HG02884 (cell line): ENCODE data around the gene MMP14.
"Not testable (repeated sequence)": the region's sequence is repeated elsewhere in the genome, so short reads cannot be mapped to it uniquely, and the experiment has no call there.

Experiments used
- ATAC-seq: cut with Tn5 transposase; IDR thresholded peaks from one replicate; pipeline ENCODE4 v1.9.1; 2021; ENCODE audit warnings: mild to moderate bottlenecking, moderate library complexity; ENCODE audit not compliant: unreplicated experiment

Gene MMP14

GRCh38 chr14:22813145-22813544 is 23.2 kb upstream of the MMP14 start:
- ATAC-seq: no peak

- no peak for ATAC-seq
These were observed 22.0 kb upstream of the MMP14 start for GRCh38 chr14:22814373-22814772.

GRCh38 chr14:22814941-22815713 is 21.3 kb upstream of the MMP14 start, which contains the start of gene SLC7A7:
Gene SLC7A7, minus strand, starts transcription at chr14:22815435. Its CDS starts 2,037 bp downstream, at chr14:22813398.
- ATAC-seq: no peak

- no peak for ATAC-seq
These were observed 17.0 kb upstream of the MMP14 start for GRCh38 chr14:22819151-22819988.

- no peak for ATAC-seq
These were observed 15.7 kb upstream of the MMP14 start for GRCh38 chr14:22820731-22821130.

GRCh38 chr14:22821193-22822015 is 15.0 kb upstream of the MMP14 start:
- no peak for ATAC-seq

GRCh38 chr14:22822016-22822570 is 14.3 kb upstream of the MMP14 start:
- no peak for ATAC-seq

- peak; percentile 45 for ATAC-seq
These were observed 13.8 kb upstream of the MMP14 start for GRCh38 chr14:22822571-22823098.

GRCh38 chr14:22824711-22825359 is 11.6 kb upstream of the MMP14 start:
- no peak for ATAC-seq

- not testable (repeated sequence) for ATAC-seq
These were observed 7.2 kb upstream of the MMP14 start for GRCh38 chr14:22829076-22829660.

GRCh38 chr14:22829661-22830442 is 6.5 kb upstream of the MMP14 start, which contains the start of gene MRPL52:
Gene MRPL52, plus strand, starts transcription at chr14:22829887. Its CDS starts 26 bp downstream, at chr14:22829913.
- peak; percentile 83 for ATAC-seq

GRCh38 chr14:22830443-22831010 is 5.9 kb upstream of the MMP14 start:
- no peak for ATAC-seq

GRCh38 chr14:22835505-22835904 is 880 bp upstream of the MMP14 start:
- no peak for ATAC-seq

- ATAC-seq: no peak
These were observed 847 bp downstream of the MMP14 start for GRCh38 chr14:22837114-22837749.

- no peak for ATAC-seq
These were observed 1.6 kb downstream of the MMP14 start for GRCh38 chr14:22837750-22838538.

- ATAC-seq: no peak
These were observed 2.3 kb downstream of the MMP14 start for GRCh38 chr14:22838631-22839041.

- ATAC-seq: no peak
These were observed 2.9 kb downstream of the MMP14 start for GRCh38 chr14:22839159-22839779.
